ENCODE measurements around the gene RAE1. TPM values are rescaled to one million over a fixed set of nuclear protein-coding genes. Genes with fewer than 3 reads are reported as not detected.

The RAE1 gene
- total and polyA plus RNA-seq, 2 of the 4 experiments (the other 2 are of a cell fraction) = 32.8 to 80.5 TPM

- H2AK9ac ChIP-seq (replicated peaks; ENCODE audit: low read depth, low read length, poor library complexity) = no peak overlapping the region
- WGBS, 2 experiments (ENCODE audit: extremely low coverage in 2 of 2, insufficient read length in 1 of 2) = 44 to 100% methylated on average over 1 to 5 of the region's 6 CpGs
- H2BK15ac ChIP-seq (ENCODE audit: low read depth, low read length) = no peak overlapping the region
- no peak overlapping the region for H2BK20ac ChIP-seq (ENCODE audit: low read depth, low read length)
- no peak overlapping the region for H3K23ac ChIP-seq (ENCODE audit: low read depth, low read length)
- no peaks in the 10 kb centered on the region for H3K36me3 ChIP-seq (ENCODE audit: control insufficient read depth, insufficient read depth, low read length)
- no peak overlapping the region for H4K91ac ChIP-seq (ENCODE audit: insufficient read depth, low read depth, low read length)
- in situ Hi-C loops (cut with MboI; ENCODE audit: low sequenced_read_pairs) = no loop called here
- no peaks in the 10 kb centered on the region for H4K20me1 ChIP-seq (ENCODE audit: insufficient read depth, low read length)
- H3K4ac ChIP-seq (ENCODE audit: low read depth, low read length) = no peak overlapping the region
- no peak overlapping the region for H4K5ac ChIP-seq (ENCODE audit: low read depth, low read length)
- H2BK5ac ChIP-seq (ENCODE audit: low read depth, low read length, poor library complexity, severe bottlenecking) = peak overlapping the region; percentile 42
- intact Hi-C loops (cut with micrococcal nuclease) = no loop called here
- H3K4me2 ChIP-seq (ENCODE audit: low read depth, low read length) = no peak overlapping the region
- no peak overlapping the region for H2AK5ac ChIP-seq (ENCODE audit: low read depth, low read length)
- dilution Hi-C loops (cut with HindIII; ENCODE audit: low sequenced_read_pairs, unreplicated experiment) = no loop called here
- H3K79me1 ChIP-seq (ENCODE audit: low read depth in 1 of 2, low read length in 2 of 2) = no peaks in the 10 kb centered on the region
- ChIA-PET CTCF (no interaction called here), POLR2A (ENCODE audit: unreplicated experiment) (no interaction called here)
- BruUV-seq (replicated peaks) = no TSS peak
- peaks cover 5% of the 10 kb centered on the region; the same call in 1 of the 2 replicates for H3K4me1 ChIP-seq (ENCODE audit: control insufficient read depth, insufficient read depth, low read length)
- H2AFZ ChIP-seq (replicated peaks; ENCODE audit: low read length, poor library complexity) = no peak overlapping the region
- no peak overlapping the region for H3K56ac ChIP-seq (ENCODE audit: extremely low read depth, insufficient read depth, low read length)
- no peak overlapping the region for H3K18ac ChIP-seq (ENCODE audit: low read depth, low read length)
- H3K9me3 ChIP-seq (ENCODE audit: control insufficient read depth, insufficient read depth, low read length) = no peaks in the 10 kb centered on the region
- no peak overlapping the region for H2BK120ac ChIP-seq (ENCODE audit: low read depth, low read length)
- H3K27me3 ChIP-seq (ENCODE audit: control insufficient read depth, insufficient read depth, low read length) = peaks cover 14% of the 10 kb centered on the region; the same call in 1 of the 2 replicates
- no peak overlapping the region for H3K9ac ChIP-seq (ENCODE audit: low read depth, low read length)
- H3K14ac ChIP-seq (replicated peaks; ENCODE audit: low read depth, low read length) = no peak overlapping the region
- H3K4me3 ChIP-seq (ENCODE audit: insufficient read depth, low read depth, low read length) = no peak overlapping the region
- no peak overlapping the region for H3K27ac ChIP-seq (ENCODE audit: insufficient read depth, low read length)
- no peak overlapping the region for H4K8ac ChIP-seq (ENCODE audit: low read depth in 2 of 2, low read length in 2 of 2)
- no peaks in the 10 kb centered on the region; the same call in 1 of the 2 replicates for H3K9me1 ChIP-seq (ENCODE audit: insufficient read depth, low read length)
- ATAC-seq (ENCODE audit: low read depth) (no peak), DNase-seq (no peak)
- TF ChIP-seq SMC3 (IDR thresholded peaks at IDR 0.05; ENCODE audit: low read depth, low read length) = no peak
- no peak for TF ChIP-seq BHLHE40 (IDR thresholded peaks at IDR 0.05; ENCODE audit: low read depth, low read length)
- no peak for TF ChIP-seq CTCF (conservative IDR thresholded peaks at IDR 0.05; ENCODE audit: low read depth, low read length)
- no peak for TF ChIP-seq FOS (IDR thresholded peaks at IDR 0.05; ENCODE audit: low read depth, low read length)
- TF ChIP-seq, protein P1, sequence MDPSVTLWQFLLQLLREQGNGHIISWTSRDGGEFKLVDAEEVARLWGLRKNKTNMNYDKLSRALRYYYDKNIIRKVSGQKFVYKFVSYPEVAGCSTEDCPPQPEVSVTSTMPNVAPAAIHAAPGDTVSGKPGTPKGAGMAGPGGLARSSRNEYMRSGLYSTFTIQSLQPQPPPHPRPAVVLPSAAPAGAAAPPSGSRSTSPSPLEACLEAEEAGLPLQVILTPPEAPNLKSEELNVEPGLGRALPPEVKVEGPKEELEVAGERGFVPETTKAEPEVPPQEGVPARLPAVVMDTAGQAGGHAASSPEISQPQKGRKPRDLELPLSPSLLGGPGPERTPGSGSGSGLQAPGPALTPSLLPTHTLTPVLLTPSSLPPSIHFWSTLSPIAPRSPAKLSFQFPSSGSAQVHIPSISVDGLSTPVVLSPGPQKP (IDR thresholded peaks at IDR 0.05; ENCODE audit: borderline replicate concordance, low read depth, low read length) = no peak
- TF ChIP-seq, protein P2, sequence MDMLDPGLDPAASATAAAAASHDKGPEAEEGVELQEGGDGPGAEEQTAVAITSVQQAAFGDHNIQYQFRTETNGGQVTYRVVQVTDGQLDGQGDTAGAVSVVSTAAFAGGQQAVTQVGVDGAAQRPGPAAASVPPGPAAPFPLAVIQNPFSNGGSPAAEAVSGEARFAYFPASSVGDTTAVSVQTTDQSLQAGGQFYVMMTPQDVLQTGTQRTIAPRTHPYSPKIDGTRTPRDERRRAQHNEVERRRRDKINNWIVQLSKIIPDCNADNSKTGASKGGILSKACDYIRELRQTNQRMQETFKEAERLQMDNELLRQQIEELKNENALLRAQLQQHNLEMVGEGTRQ (IDR thresholded peaks at IDR 0.05; ENCODE audit: low read depth, low read length) = no peak
- TF ChIP-seq RAD21 (IDR thresholded peaks at IDR 0.05; ENCODE audit: low read length) = no peak
Measured at GRCh38 chr20:57417051-57417689, 66.1 kb downstream of the RAE1 start.

Data from IMR-90 (cell line).